Measurements from ENCODE around the gene CDC14B.

Gene CDC14B

GRCh38 chr9:96611302-96611701, 8.3 kb downstream of the CDC14B start:
- Histone ChIP-seq H3K79me2 (ENCODE audit: control insufficient read depth, low read length) (no peaks in the 10 kb centered on the region), H3K4me2 (ENCODE audit: low read length) (no peak overlapping the region), H3K4me3 (ENCODE audit: low read length) (no peak overlapping the region)

GRCh38 chr9:96609732-96610131, 9.9 kb downstream of the CDC14B start:
- Histone ChIP-seq H3K4me3 (ENCODE audit: low read length) (no peak overlapping the region), H3K9me3 (ENCODE audit: control insufficient read depth, insufficient read depth, low read length) (no peaks in the 10 kb centered on the region), H3K27ac (ENCODE audit: low read depth, low read length) (no peak overlapping the region), H3K4me2 (ENCODE audit: low read length) (no peak overlapping the region), H3K36me3 (ENCODE audit: control insufficient read depth, low read length) (no peaks in the 10 kb centered on the region), H4K20me1 (ENCODE audit: control insufficient read depth, insufficient read depth, low read depth, low read length) (no peaks in the 10 kb centered on the region), H3K4me1 (ENCODE audit: control insufficient read depth, low read length) (no peaks in the 10 kb centered on the region), H3K9me2 (replicated peaks; ENCODE audit: control insufficient read depth, low read length) (no peaks in the 10 kb centered on the region), H3K79me2 (ENCODE audit: control insufficient read depth, low read length) (no peaks in the 10 kb centered on the region), H3F3A (ENCODE audit: control insufficient read depth, insufficient read depth) (no peaks in the 10 kb centered on the region), H3K27me3 (ENCODE audit: control insufficient read depth, low read length) (peaks cover 13% of the 10 kb centered on the region)
- no peak for TF ChIP-seq CTCF (IDR thresholded peaks at IDR 0.05; ENCODE audit: low read depth, low read length, poor library complexity, severe bottlenecking)
- TF ChIP-seq EZH2phosphoT487 (IDR thresholded peaks at IDR 0.05; ENCODE audit: borderline replicate concordance, low read length) = no peak

More at GRCh38 chr9:96611302-96611701, 8.3 kb downstream of the CDC14B start:
- Histone ChIP-seq H3K27me3 (ENCODE audit: control insufficient read depth, low read length) (peaks cover 13% of the 10 kb centered on the region), H3F3A (ENCODE audit: control insufficient read depth, insufficient read depth) (no peaks in the 10 kb centered on the region), H3K4me1 (ENCODE audit: control insufficient read depth, low read length) (no peaks in the 10 kb centered on the region), H4K20me1 (ENCODE audit: control insufficient read depth, insufficient read depth, low read depth, low read length) (no peaks in the 10 kb centered on the region), H3K9me3 (ENCODE audit: control insufficient read depth, insufficient read depth, low read length) (no peaks in the 10 kb centered on the region), H3K36me3 (ENCODE audit: control insufficient read depth, low read length) (no peaks in the 10 kb centered on the region), H3K9me2 (replicated peaks; ENCODE audit: control insufficient read depth, low read length) (no peaks in the 10 kb centered on the region), H3K27ac (ENCODE audit: low read depth, low read length) (no peak overlapping the region)
- no peak for TF ChIP-seq CTCF (IDR thresholded peaks at IDR 0.05; ENCODE audit: low read depth, low read length, poor library complexity, severe bottlenecking)
- TF ChIP-seq EZH2phosphoT487 (IDR thresholded peaks at IDR 0.05; ENCODE audit: borderline replicate concordance, low read length) = no peak

- H4K20me1 ChIP-seq (ENCODE audit: control insufficient read depth, insufficient read depth, low read depth, low read length) = no peaks in the 10 kb centered on the region
- no peaks in the 10 kb centered on the region for H3K9me2 ChIP-seq (replicated peaks; ENCODE audit: control insufficient read depth, low read length)
- TF ChIP-seq CTCF (IDR thresholded peaks at IDR 0.05; ENCODE audit: low read depth, low read length, poor library complexity, severe bottlenecking) = no peak
- TF ChIP-seq EZH2phosphoT487 (IDR thresholded peaks at IDR 0.05; ENCODE audit: borderline replicate concordance, low read length) = no peak
- no peaks in the 10 kb centered on the region for H3K4me1 ChIP-seq (ENCODE audit: control insufficient read depth, low read length)
- H3F3A ChIP-seq (ENCODE audit: control insufficient read depth, insufficient read depth) = no peaks in the 10 kb centered on the region
- H3K36me3 ChIP-seq (ENCODE audit: control insufficient read depth, low read length) = no peaks in the 10 kb centered on the region
- no peaks in the 10 kb centered on the region for H3K9me3 ChIP-seq (ENCODE audit: control insufficient read depth, insufficient read depth, low read length)
- H3K79me2 ChIP-seq (ENCODE audit: control insufficient read depth, low read length) = no peaks in the 10 kb centered on the region
- no peak overlapping the region for H3K27ac ChIP-seq (ENCODE audit: low read depth, low read length)
- peaks cover 6% of the 10 kb centered on the region for H3K27me3 ChIP-seq (ENCODE audit: control insufficient read depth, low read length)
- H3K4me2 ChIP-seq (ENCODE audit: low read length) = no peak overlapping the region
- H3K4me3 ChIP-seq (ENCODE audit: low read length) = no peak overlapping the region
These were observed 11.7 kb downstream of the CDC14B start for GRCh38 chr9:96607971-96608370.
